UCSD-AML1 (cell line): ENCODE results near the gene CTIF.

Experiments
- DNase-seq: peaks from one replicate; lab custom pipeline; 2025; ENCODE audit not compliant: unreplicated experiment; lab: John Stamatoyannopoulos, UW

Gene CTIF

GRCh38 chr18:48550101-48550729, 11.4 kb downstream of the CTIF start:
- DNase-seq = no peak

GRCh38 chr18:48551100-48551499, 12.3 kb downstream of the CTIF start:
- DNase-seq = no peak

- no peak for DNase-seq
Measured at GRCh38 chr18:48552130-48552529, 13.3 kb downstream of the CTIF start.

- DNase-seq = no peak
Measured at GRCh38 chr18:48553236-48553635, 14.4 kb downstream of the CTIF start.

GRCh38 chr18:48554610-48555400, 16.0 kb downstream of the CTIF start:
- no peak for DNase-seq

- no peak for DNase-seq
Measured at GRCh38 chr18:48555465-48555995, 16.7 kb downstream of the CTIF start.

- no peak for DNase-seq
Measured at GRCh38 chr18:48557640-48558174, 18.9 kb downstream of the CTIF start.

GRCh38 chr18:48558248-48558647, 19.4 kb downstream of the CTIF start:
- no peak for DNase-seq

- no peak for DNase-seq
Measured at GRCh38 chr18:48560491-48560890, 21.7 kb downstream of the CTIF start.

- DNase-seq = no peak
Measured at GRCh38 chr18:48562075-48562474, 23.2 kb downstream of the CTIF start.

- no peak for DNase-seq
Measured at GRCh38 chr18:48563027-48563426, 24.2 kb downstream of the CTIF start.

- DNase-seq = no peak
Measured at GRCh38 chr18:48564139-48564538, 25.3 kb downstream of the CTIF start.

- DNase-seq = no peak
Measured at GRCh38 chr18:48565105-48565504, 26.3 kb downstream of the CTIF start.

GRCh38 chr18:48566589-48566988, 27.8 kb downstream of the CTIF start:
- DNase-seq = no peak

- DNase-seq = no peak
Measured at GRCh38 chr18:48567388-48567787, 28.6 kb downstream of the CTIF start.

GRCh38 chr18:48569139-48569914, 30.5 kb downstream of the CTIF start:
- no peak for DNase-seq

GRCh38 chr18:48569915-48570264, 31.1 kb downstream of the CTIF start:
- no peak for DNase-seq

- DNase-seq = no peak
Measured at GRCh38 chr18:48570313-48570712, 31.5 kb downstream of the CTIF start.

GRCh38 chr18:48571639-48572384, 33.0 kb downstream of the CTIF start:
- no peak for DNase-seq

- DNase-seq = no peak
Measured at GRCh38 chr18:48572402-48573126, 33.7 kb downstream of the CTIF start.
